MM.1S (cell line): ENCODE data around the gene SLC40A1.

Source experiments
- DNase-seq: peaks from one replicate; pipeline ENCODE4 v3.0.0-alpha.2; 2015
- H2AFZ ChIP-seq: fragments of 300-600 bp; sonication (generic); 2 replicates; pipeline ENCODE4 v1.6.0; 2016; ENCODE audit warnings: antibody characterized with exemption, low read length
- H3F3A ChIP-seq: fragments of 300-600 bp; sonication (generic); 2 replicates; pipeline ENCODE4 v1.6.1; 2016; ENCODE audit warnings: mild to moderate bottlenecking, antibody characterized with exemption, low read length, moderate library complexity, mixed read lengths; ENCODE audit not compliant: insufficient read depth
- H3K27ac ChIP-seq: fragments of 300-600 bp; sonication (generic); 2 replicates; pipeline ENCODE4 v1.5.1; 2016; ENCODE audit warnings: mild to moderate bottlenecking, low read length
- H3K27me3 ChIP-seq: fragments of 300-600 bp; sonication (generic); replicated peaks from 2 replicates; pipeline ENCODE4 v1.6.0; 2016; ENCODE audit warnings: low read length; ENCODE audit not compliant: insufficient read depth
- H3K36me3 ChIP-seq: fragments of 300-600 bp; sonication (generic); replicated peaks from 2 replicates; pipeline ENCODE4 v1.6.1; 2016; ENCODE audit warnings: mild to moderate bottlenecking, low read length, mixed read lengths; ENCODE audit not compliant: insufficient read depth
- H3K4me1 ChIP-seq: fragments of 300-600 bp; sonication (generic); 2 replicates; pipeline ENCODE4 v1.6.1; 2016; ENCODE audit warnings: low read length, mixed read lengths
- H3K4me2 ChIP-seq: fragments of 300-600 bp; sonication (generic); 2 replicates; pipeline ENCODE4 v1.6.0; 2016; ENCODE audit warnings: low read depth, low read length
- H3K4me3 ChIP-seq: fragments of 300-600 bp; sonication (generic); 2 replicates; pipeline ENCODE4 v1.5.1; 2016; ENCODE audit warnings: low read length, mixed read lengths
- H3K79me2 ChIP-seq: fragments of 300-600 bp; sonication (generic); 2 replicates; pipeline ENCODE4 v1.6.1; 2016; ENCODE audit warnings: mixed run types, low read length, mixed read lengths
- H3K9ac ChIP-seq: fragments of 300-600 bp; sonication (generic); 2 replicates; pipeline ENCODE4 v1.6.1; 2016; ENCODE audit warnings: low read length, mixed read lengths
- H3K9me2 ChIP-seq: fragments of 300-600 bp; sonication (generic); replicated peaks from 2 replicates; pipeline ENCODE4 v1.6.1; 2016; ENCODE audit warnings: mild to moderate bottlenecking, low read length, mixed read lengths; ENCODE audit not compliant: insufficient read depth
- H3K9me3 ChIP-seq: fragments of 300-600 bp; sonication (generic); replicated peaks from 2 replicates; pipeline ENCODE4 v1.6.1; 2016; ENCODE audit warnings: mild to moderate bottlenecking, low read length, mixed read lengths; ENCODE audit not compliant: insufficient read depth
- H4K20me1 ChIP-seq: fragments of 300-600 bp; sonication (generic); 2 replicates; pipeline ENCODE4 v1.6.1; 2016; ENCODE audit warnings: mild to moderate bottlenecking, low read length, moderate library complexity, mixed read lengths; ENCODE audit not compliant: insufficient read depth
- EZH2 ChIP-seq: fragments of 300-600 bp; sonication (generic); optimal IDR thresholded peaks from 2 replicates; pipeline ENCODE3; 2017; ENCODE audit warnings: low read depth, mild to moderate bottlenecking, antibody characterized with exemption, low read length, mixed read lengths
- EZH2phosphoT487 ChIP-seq: fragments of 300-600 bp; sonication (generic); IDR thresholded peaks from 2 replicates; pipeline ENCODE4 v1.6.1; 2018; ENCODE audit warnings: antibody characterized with exemption, low read length
- TF ChIP-seq, protein P1 (sequence below): fragments of 300-600 bp; sonication (generic); IDR thresholded peaks from 2 replicates; pipeline ENCODE4 v1.5.1; 2016; ENCODE audit warnings: antibody characterized with exemption, low read length, mixed read lengths

The SLC40A1 gene

DNA sequence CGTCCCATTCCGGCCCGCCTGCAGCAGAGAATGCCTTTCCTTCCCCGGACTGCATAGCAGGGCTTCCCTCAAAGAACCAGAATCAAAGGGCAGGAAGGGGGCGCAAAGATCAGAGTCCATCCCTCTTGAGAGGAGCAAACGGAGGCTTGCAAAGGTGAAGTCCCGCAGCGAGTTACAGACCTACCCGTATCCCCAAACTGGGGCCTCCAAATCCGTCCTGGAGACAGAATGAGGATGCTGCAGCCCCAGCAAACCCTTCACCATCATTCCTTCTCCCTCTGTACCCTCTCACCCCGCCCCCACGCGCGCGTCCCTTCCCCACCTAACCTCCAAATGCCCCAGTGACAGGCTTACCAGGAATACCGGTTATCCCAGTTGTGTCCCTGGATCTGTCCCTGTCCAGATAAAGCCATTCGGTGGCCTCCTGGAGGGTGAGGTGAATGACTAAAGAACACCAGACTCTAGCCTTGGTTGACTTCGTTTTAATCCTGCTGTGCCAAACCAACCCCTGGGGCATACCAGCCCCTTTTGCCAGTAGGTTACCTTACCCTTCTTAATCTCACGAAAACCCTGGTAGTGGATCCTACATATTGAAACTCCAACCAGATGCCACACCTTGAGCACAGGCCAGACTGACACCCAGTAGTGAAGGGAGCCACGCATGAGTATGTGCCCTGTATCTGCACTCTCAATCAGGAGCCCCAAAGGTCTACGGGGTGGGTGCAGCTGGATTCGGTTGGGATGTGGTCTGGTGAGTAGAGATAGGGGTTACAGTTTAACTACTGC is 961 bp upstream of the SLC40A1 start:
- H3K9me3 ChIP-seq = no peaks in the 10 kb centered on the region
- no peaks in the 10 kb centered on the region for H3K9me2 ChIP-seq
- peak overlapping the region; percentile 64; the same call in 1 of the 2 replicates for H3K4me2 ChIP-seq
- TF ChIP-seq, protein P1, sequence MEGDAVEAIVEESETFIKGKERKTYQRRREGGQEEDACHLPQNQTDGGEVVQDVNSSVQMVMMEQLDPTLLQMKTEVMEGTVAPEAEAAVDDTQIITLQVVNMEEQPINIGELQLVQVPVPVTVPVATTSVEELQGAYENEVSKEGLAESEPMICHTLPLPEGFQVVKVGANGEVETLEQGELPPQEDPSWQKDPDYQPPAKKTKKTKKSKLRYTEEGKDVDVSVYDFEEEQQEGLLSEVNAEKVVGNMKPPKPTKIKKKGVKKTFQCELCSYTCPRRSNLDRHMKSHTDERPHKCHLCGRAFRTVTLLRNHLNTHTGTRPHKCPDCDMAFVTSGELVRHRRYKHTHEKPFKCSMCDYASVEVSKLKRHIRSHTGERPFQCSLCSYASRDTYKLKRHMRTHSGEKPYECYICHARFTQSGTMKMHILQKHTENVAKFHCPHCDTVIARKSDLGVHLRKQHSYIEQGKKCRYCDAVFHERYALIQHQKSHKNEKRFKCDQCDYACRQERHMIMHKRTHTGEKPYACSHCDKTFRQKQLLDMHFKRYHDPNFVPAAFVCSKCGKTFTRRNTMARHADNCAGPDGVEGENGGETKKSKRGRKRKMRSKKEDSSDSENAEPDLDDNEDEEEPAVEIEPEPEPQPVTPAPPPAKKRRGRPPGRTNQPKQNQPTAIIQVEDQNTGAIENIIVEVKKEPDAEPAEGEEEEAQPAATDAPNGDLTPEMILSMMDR = no peak
- TF ChIP-seq EZH2phosphoT487 (no peak), EZH2 (no peak)
- peak overlapping the region; percentile 41; the same call in 1 of the 2 replicates for H2AFZ ChIP-seq
- H3K79me2 ChIP-seq = no peaks in the 10 kb centered on the region
- DNase-seq = no peak
- no peaks in the 10 kb centered on the region for H3K36me3 ChIP-seq
- peak overlapping the region; percentile 54; the same call in 1 of the 2 replicates for H3K4me3 ChIP-seq
- H3K4me1 ChIP-seq = no peaks in the 10 kb centered on the region
- H3F3A ChIP-seq = no peaks in the 10 kb centered on the region
- H4K20me1 ChIP-seq = no peaks in the 10 kb centered on the region
- no peak overlapping the region for H3K27ac ChIP-seq
- H3K9ac ChIP-seq = no peak overlapping the region; the same call in 1 of the 2 replicates
- no peaks in the 10 kb centered on the region for H3K27me3 ChIP-seq

DNA sequence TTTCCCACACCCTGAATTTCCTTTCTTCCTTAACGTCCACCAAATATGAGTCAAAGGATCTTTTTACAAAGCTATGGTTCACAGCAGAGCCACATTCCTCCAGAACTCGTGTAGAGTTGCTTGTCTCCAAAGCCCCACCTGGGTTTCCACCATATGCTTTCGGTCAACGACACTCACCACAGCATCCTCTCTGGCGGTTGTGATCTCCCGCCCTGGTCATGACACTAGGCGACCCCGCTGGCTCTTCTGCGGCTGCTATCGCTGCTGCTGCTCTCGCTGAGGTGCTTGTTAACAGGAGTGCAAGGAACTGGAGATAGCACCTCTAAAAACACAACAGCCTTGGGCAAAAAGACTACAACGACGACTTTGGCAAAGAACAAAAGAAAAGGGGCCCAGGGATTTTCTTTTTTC is 340 bp downstream of the SLC40A1 start:
- peak overlapping the region; percentile 64 for H3K4me2 ChIP-seq
- peak overlapping the region; percentile 35 for H2AFZ ChIP-seq

DNA sequence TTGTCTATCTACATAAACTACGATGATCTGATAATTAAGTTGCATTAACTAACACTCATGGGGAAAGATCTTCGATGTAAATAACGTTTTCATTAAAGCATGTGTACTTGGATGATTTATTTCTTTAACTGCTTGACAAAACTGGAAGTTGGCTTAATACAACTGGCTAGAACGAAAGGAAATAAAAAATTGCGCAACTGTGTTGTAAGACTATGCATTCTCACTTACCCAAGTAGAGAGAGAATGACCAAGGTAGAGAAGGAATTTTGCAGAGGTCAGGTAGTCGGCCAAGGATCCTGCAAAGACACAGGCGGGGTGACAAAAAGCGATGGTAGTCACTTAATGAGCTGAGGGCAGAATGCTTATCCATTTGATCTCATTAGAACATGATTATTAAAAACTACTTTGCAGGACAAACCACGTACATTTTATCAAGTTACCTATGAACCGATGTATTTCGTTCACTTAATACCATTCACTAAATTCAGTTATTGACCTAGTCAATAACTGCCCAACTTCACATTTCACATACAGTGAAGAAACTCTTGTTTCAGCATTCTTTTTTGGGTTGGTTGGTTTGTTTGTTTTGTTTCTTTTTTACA is 900 bp downstream of the SLC40A1 start:
- H3K79me2 ChIP-seq = no peaks in the 10 kb centered on the region
- no peak for DNase-seq
- no peaks in the 10 kb centered on the region for H3K9me2 ChIP-seq
- H4K20me1 ChIP-seq = no peaks in the 10 kb centered on the region
- H3K9ac ChIP-seq = peak overlapping the region; percentile 10; the same call in 1 of the 2 replicates
- H3K4me2 ChIP-seq = peak overlapping the region; percentile 64
- TF ChIP-seq, protein P1 = no peak
- TF ChIP-seq EZH2 = no peak
- TF ChIP-seq EZH2phosphoT487 = no peak
- H3K27me3 ChIP-seq = no peaks in the 10 kb centered on the region
- H3K27ac ChIP-seq = peak overlapping the region; percentile 45; the same call in 1 of the 2 replicates
- H3K9me3 ChIP-seq = no peaks in the 10 kb centered on the region
- peak overlapping the region; percentile 35; the same call in 1 of the 2 replicates for H2AFZ ChIP-seq
- H3K4me3 ChIP-seq = peak overlapping the region; percentile 54
- no peaks in the 10 kb centered on the region for H3F3A ChIP-seq
- H3K36me3 ChIP-seq = no peaks in the 10 kb centered on the region
- no peaks in the 10 kb centered on the region for H3K4me1 ChIP-seq

More for the DNA sequence above, 340 bp downstream of the SLC40A1 start:
- TF ChIP-seq, protein P1 = no peak
- TF ChIP-seq EZH2phosphoT487 = no peak
- no peak for TF ChIP-seq EZH2
- Histone ChIP-seq H3F3A (no peaks in the 10 kb centered on the region), H3K27ac (peak overlapping the region; percentile 45; the same call in 1 of the 2 replicates), H3K9me2 (no peaks in the 10 kb centered on the region), H4K20me1 (no peaks in the 10 kb centered on the region), H3K4me1 (no peaks in the 10 kb centered on the region), H3K36me3 (no peaks in the 10 kb centered on the region), H3K9me3 (no peaks in the 10 kb centered on the region), H3K9ac (peak overlapping the region; percentile 10; the same call in 1 of the 2 replicates), H3K4me3 (peak overlapping the region; percentile 54), H3K79me2 (no peaks in the 10 kb centered on the region), H3K27me3 (no peaks in the 10 kb centered on the region)
- DNase-seq = peak; percentile 47
